H1 (cell line): ENCODE measurements around the gene CELF1. TPM values are rescaled to one million over a fixed set of nuclear protein-coding genes. Genes with fewer than 3 reads are reported as not detected.

Experiments used
- CTCF ChIA-PET: fragments of 300-600 bp; sonication (Branson Sonifier 250); formaldehyde crosslinking; loops from one replicate; lab custom pipeline; 2021; ENCODE audit not compliant: partially characterized antibody; lab: Charles Lee
- POLR2A ChIA-PET: fragments of 300-600 bp; sonication (Branson Sonifier 250); formaldehyde crosslinking; loops from one replicate; lab custom pipeline; 2021; ENCODE audit warnings: inconsistent platforms; ENCODE audit not compliant: partially characterized antibody; lab: Charles Lee
- DNase-seq, 2 experiments: peaks; one replicate each; pipeline versions ENCODE4 v3.0.0 to v3.0.0-alpha.2; 2010 to 2022; ENCODE audit warnings: low spot score in 2 of 2, low read depth in 1 of 2, mixed read lengths in 1 of 2
- FAIRE-seq: peaks from 2 replicates; lab custom pipeline; 2011; peaks lifted over from hg19 to GRCh38; lab: Jason Lieb, UNC
- H2AFZ ChIP-seq: 2 replicates; pipeline ENCODE4 v1.8.1; 2012; ENCODE audit warnings: low read length, inconsistent platforms
- H2AK5ac ChIP-seq: 2 replicates; pipeline ENCODE4 v1.6.1; 2013; ENCODE audit warnings: low read depth, low read length
- H2BK120ac ChIP-seq: replicated peaks from 2 replicates; pipeline ENCODE3; 2013; ENCODE audit warnings: low read depth, low read length, inconsistent platforms
- H2BK12ac ChIP-seq: 2 replicates; pipeline ENCODE4 v1.6.1; 2013; ENCODE audit warnings: low read depth, low read length
- H2BK15ac ChIP-seq: 2 replicates; pipeline ENCODE4 v1.6.1; 2013; ENCODE audit warnings: low read length
- H2BK20ac ChIP-seq: 2 replicates; pipeline ENCODE4 v1.6.1; 2013; ENCODE audit warnings: low read length
- H2BK5ac ChIP-seq: 2 replicates; pipeline ENCODE4 v1.6.1; 2013; ENCODE audit warnings: low read depth, low read length
- H3K14ac ChIP-seq: 2 replicates; pipeline ENCODE4 v1.6.1; 2013; ENCODE audit warnings: inconsistent platforms; ENCODE audit not compliant: insufficient read length
- H3K18ac ChIP-seq: 2 replicates; pipeline ENCODE4 v1.6.1; 2013; ENCODE audit warnings: low read length; ENCODE audit errors: extremely low read depth
- H3K23ac ChIP-seq: 2 replicates; pipeline ENCODE4 v1.6.1; 2013; ENCODE audit warnings: inconsistent platforms; ENCODE audit not compliant: insufficient read length
- H3K23me2 ChIP-seq: 2 replicates; pipeline ENCODE4 v1.6.1; 2013; ENCODE audit warnings: low read depth, low read length
- H3K27ac ChIP-seq: 2 replicates; pipeline ENCODE4 v1.6.1; 2011; ENCODE audit warnings: low read depth, low read length, inconsistent platforms
- H3K27me3 ChIP-seq, 4 experiments: replicated peaks in 1 of 4; 1 replicate in 1 of 4; 2 replicates in 3 of 4; pipeline versions ENCODE4 v1.6.1 to v1.8.1; 2011 to 2013; ENCODE audit warnings: low read length in 3 of 4, mild to moderate bottlenecking in 3 of 4, inconsistent platforms in 2 of 4, mixed read lengths in 2 of 4, moderate library complexity in 1 of 4; ENCODE audit not compliant: control insufficient read depth in 3 of 4, insufficient read depth in 3 of 4; ENCODE audit errors: extremely low read depth in 1 of 4
- H3K36me3 ChIP-seq, 4 experiments: 2 replicates each; pipeline versions ENCODE4 v1.6.1 to v1.8.1; 2011 to 2013; ENCODE audit warnings: mild to moderate bottlenecking in 4 of 4, low read length in 3 of 4, moderate library complexity in 2 of 4, control low read depth in 1 of 4, inconsistent platforms in 1 of 4; ENCODE audit not compliant: insufficient read depth in 4 of 4, control insufficient read depth in 2 of 4
- H3K4ac ChIP-seq: replicated peaks from 2 replicates; pipeline ENCODE3; 2013; ENCODE audit warnings: low read length, low read depth, mixed read lengths, inconsistent platforms; ENCODE audit not compliant: insufficient read length
- H3K4me1 ChIP-seq, 4 experiments: replicated peaks in 1 of 4; 1 replicate in 1 of 4; 2 replicates in 3 of 4; pipeline versions ENCODE4 v1.6.1 to v1.8.1; 2011 to 2013; ENCODE audit warnings: low read length in 3 of 4, inconsistent platforms in 2 of 4, mixed read lengths in 1 of 4; ENCODE audit not compliant: insufficient read depth in 4 of 4, control insufficient read depth in 3 of 4
- H3K4me2 ChIP-seq, 2 experiments: 2 replicates each; pipeline versions ENCODE4 v1.6.1 to v1.8.1; 2011 to 2013; ENCODE audit warnings: low read depth in 2 of 2, low read length in 2 of 2, control low read depth in 1 of 2, inconsistent platforms in 1 of 2, mild to moderate bottlenecking in 1 of 2; ENCODE audit not compliant: insufficient read depth in 1 of 2
- H3K4me3 ChIP-seq, 4 experiments: fragments of 200-600, 300-600 bp in 1 of 4; sonication (generic), shearing (Covaris generic), sonication (Bioruptor Twin) in 1 of 4; 2 replicates each; pipeline versions ENCODE4 v1.5.1 to v1.8.1; 2011 to 2016; ENCODE audit warnings: low read length in 4 of 4, low read depth in 3 of 4, control low read depth in 2 of 4, inconsistent platforms in 2 of 4, mild to moderate bottlenecking in 2 of 4, mixed read lengths in 1 of 4, moderate library complexity in 1 of 4; ENCODE audit not compliant: insufficient read depth in 2 of 4; ENCODE audit errors: extremely low read depth in 1 of 4
- H3K56ac ChIP-seq: replicated peaks from 2 replicates; pipeline ENCODE3; 2013; ENCODE audit warnings: low read depth, mild to moderate bottlenecking, mixed read lengths, low read length, inconsistent platforms; ENCODE audit not compliant: insufficient read length
- H3K79me1 ChIP-seq: 2 replicates; pipeline ENCODE4 v1.6.1; 2013; ENCODE audit warnings: low read depth, low read length, control low read depth
- H3K79me2 ChIP-seq, 2 experiments: 2 replicates each; pipeline versions ENCODE4 v1.6.1 to v1.8.1; 2012 to 2013; ENCODE audit warnings: low read length in 2 of 2, mild to moderate bottlenecking in 2 of 2, inconsistent platforms in 1 of 2; ENCODE audit not compliant: insufficient read depth in 2 of 2, control insufficient read depth in 1 of 2
- H3K9ac ChIP-seq, 4 experiments: replicated peaks in 1 of 4; 1 replicate in 1 of 4; 2 replicates in 3 of 4; pipeline versions ENCODE4 v1.6.1 to v1.8.1; 2011 to 2013; ENCODE audit warnings: low read depth in 3 of 4, low read length in 3 of 4, control low read depth in 2 of 4, mild to moderate bottlenecking in 2 of 4, moderate library complexity in 2 of 4, inconsistent platforms in 1 of 4; ENCODE audit errors: extremely low read depth in 1 of 4
- H3K9me3 ChIP-seq, 2 experiments: 2 replicates each; pipeline versions ENCODE4 v1.6.1 to v1.8.1; 2012 to 2013; ENCODE audit warnings: mild to moderate bottlenecking in 2 of 2, moderate library complexity in 2 of 2, control low read depth in 1 of 2, inconsistent platforms in 1 of 2, low read depth in 1 of 2, low read length in 1 of 2, mixed read lengths in 1 of 2; ENCODE audit not compliant: insufficient read depth in 2 of 2
- H4K20me1 ChIP-seq, 2 experiments: replicated peaks in 1 of 2; 2 replicates each; pipeline versions ENCODE3 to v1.8.1; 2011 to 2013; ENCODE audit warnings: inconsistent platforms in 2 of 2, low read length in 2 of 2, mild to moderate bottlenecking in 1 of 2; ENCODE audit not compliant: insufficient read depth in 2 of 2, control insufficient read depth in 1 of 2
- H4K5ac ChIP-seq: 2 replicates; pipeline ENCODE4 v1.6.1; 2013; ENCODE audit warnings: low read length, low read depth, mixed read lengths, inconsistent platforms; ENCODE audit not compliant: insufficient read length
- H4K8ac ChIP-seq: 2 replicates; pipeline ENCODE4 v1.8.0; 2013; ENCODE audit warnings: mild to moderate bottlenecking, moderate library complexity, low read length, inconsistent platforms; ENCODE audit not compliant: insufficient read depth; ENCODE audit errors: extremely low read depth
- H4K91ac ChIP-seq: replicated peaks from 2 replicates; pipeline ENCODE3; 2013; ENCODE audit warnings: low read length, mixed read lengths, inconsistent platforms; ENCODE audit not compliant: insufficient read length
- SAP30 ChIP-seq: fragments of 300-600 bp; sonication (generic); IDR thresholded peaks from 2 replicates; pipeline ENCODE4 v1.7.1; 2012; ENCODE audit warnings: low read length, moderate library complexity, mild to moderate bottlenecking, inconsistent platforms; ENCODE audit not compliant: insufficient read depth, insufficient replicate concordance
- SUZ12 ChIP-seq: fragments of 200-600 bp; sonication (generic); IDR thresholded peaks from 2 replicates; pipeline ENCODE4 v1.6.1; 2012; ENCODE audit warnings: mild to moderate bottlenecking, inconsistent platforms, low read length, moderate library complexity, mixed read lengths
- TAF7 ChIP-seq: optimal IDR thresholded peaks from 2 replicates; pipeline ENCODE3; 2011; ENCODE audit warnings: low read depth, mild to moderate bottlenecking, inconsistent platforms, low read length, moderate library complexity, borderline replicate concordance
- WGBS, 2 experiments: shearing (Covaris generic) in 1 of 2; methylation state at CpG; one replicate each; pipeline versions ENCODE4 v1.1.6 to v1.1.7; 2013 to 2015; ENCODE audit warnings: low lambda C conversion rate in 2 of 2, mixed read lengths in 2 of 2, inconsistent platforms in 1 of 2, low coverage in 1 of 2, missing lambda C conversion rate in 1 of 2; ENCODE audit not compliant: insufficient replicate concordance in 2 of 2, insufficient coverage in 1 of 2, insufficient read length in 1 of 2; ENCODE audit errors: extremely low coverage in 1 of 2, missing lambda C conversion rate in 1 of 2; 5-methylcytosine and 5-hydroxymethylcytosine counted together
- polyA plus RNA-seq, 7 experiments: library from polyadenylated mRNA; depleted of rRNA in 3 of 7; stranded (reverse) in 5 of 7; unstranded in 2 of 7; fragments of >200 nt in 5 of 7; fragments of 200-250 nt in 2 of 7; gene quantifications; 1 replicate in 5 of 7; 2 replicates in 1 of 7; 4 replicates in 1 of 7; pipeline versions ENCODE4 v1.2.1 to v1.2.3, GENCODE V29; 2011 to 2013; ENCODE audit warnings: missing spikeins in 2 of 7, mixed read lengths in 2 of 7
- total RNA-seq: library from RNA; stranded (reverse); fragmentation: NEBNext Ultra II Directional; extraction: Animal tissue kit (Norgen Biotek cat#: 25700); gene quantifications from 2 replicates; pipeline ENCODE4 v1.2.1, GENCODE V29; 2021

CELF1 gene
- total and polyA plus RNA-seq, 2 of the 8 experiments (the other 6 are each of a cell fraction or from before 2014, with no cell fraction given) = 131 to 197 TPM

GRCh38 chr11:47434011-47434786 is 118.7 kb downstream of the CELF1 start:
- no peak overlapping the region for H3K4ac ChIP-seq
- no peak overlapping the region for H3K56ac ChIP-seq
- ChIA-PET CTCF (interaction anchor here (0.6 to 0.8 kb wide), 2 partner anchors 22 to 56 kb away, joined by 3 read pairs; no protein-coding TSS in a partner anchor), POLR2A (interaction anchor here (1.2 to 1.7 kb wide), 2 partner anchors 8 to 20 kb away, joined by 3 to 4 read pairs; partner anchors contain the start of gene PSMC3)
- TF ChIP-seq SAP30 (no peak), SUZ12 (no peak), TAF7 (no peak)
- no peak for DNase-seq
- H3K4me2 ChIP-seq = no peak overlapping the region
- no peak overlapping the region for H3K4me3 ChIP-seq
- no peak overlapping the region for H2AK5ac ChIP-seq
- no peak overlapping the region for H2BK12ac ChIP-seq
- H4K20me1 ChIP-seq = no peaks in the 10 kb centered on the region
- H2BK5ac ChIP-seq = no peak overlapping the region
- no peak overlapping the region for H2BK15ac ChIP-seq
- H3K18ac ChIP-seq = no peak overlapping the region
- no peak overlapping the region for H3K23ac ChIP-seq
- H3K14ac ChIP-seq = no peak overlapping the region
- no peak overlapping the region for H4K8ac ChIP-seq
- no peak overlapping the region for H4K91ac ChIP-seq
- H3K27me3 ChIP-seq = no peaks in the 10 kb centered on the region
- WGBS, 2 experiments = 85% methylated on average over 7 of the region's 7 CpGs; no CpG with 5 or more reads in 1 of the 2 experiments
- no peaks in the 10 kb centered on the region for H3K36me3 ChIP-seq
- H3K27ac ChIP-seq = no peak overlapping the region
- no peak overlapping the region for H4K5ac ChIP-seq
- H3K79me1 ChIP-seq = no peaks in the 10 kb centered on the region
- no peak overlapping the region for H2AFZ ChIP-seq
- no peak for FAIRE-seq
- H3K9ac ChIP-seq = no peak overlapping the region
- H2BK20ac ChIP-seq = no peak overlapping the region
- no peak overlapping the region for H2BK120ac ChIP-seq
- H3K23me2 ChIP-seq = no peaks in the 10 kb centered on the region
- H3K9me3 ChIP-seq = no peaks in the 10 kb centered on the region
- no peaks in the 10 kb centered on the region for H3K79me2 ChIP-seq
- H3K4me1 ChIP-seq = no peaks in the 10 kb centered on the region
